Bronchial epithelial cell (primary cell): ENCODE data around the gene EPB41L4A. TPM values are rescaled to one million over a fixed set of nuclear protein-coding genes. Genes with fewer than 3 reads are reported as not detected.

ENCODE experiments used
- DNase-seq: peaks from one replicate; pipeline ENCODE4 v3.0.0-alpha.2; 2010; ENCODE audit warnings: low read depth
- FAIRE-seq: peaks from 2 replicates; lab custom pipeline; 2011; peaks lifted over from hg19 to GRCh38; lab: Jason Lieb, UNC
- H3K27me3 ChIP-seq: 2 replicates; pipeline ENCODE4 v1.5.1; 2011; ENCODE audit warnings: low read length; ENCODE audit not compliant: control insufficient read depth, insufficient read depth
- H3K36me3 ChIP-seq: 2 replicates; pipeline ENCODE4 v1.5.1; 2011; ENCODE audit warnings: low read length; ENCODE audit not compliant: control insufficient read depth, insufficient read depth
- H3K4me3 ChIP-seq: 2 replicates; pipeline ENCODE4 v1.5.1; 2011; ENCODE audit warnings: mild to moderate bottlenecking, low read depth, low read length, control low read depth
- CTCF ChIP-seq: IDR thresholded peaks from 2 replicates; pipeline ENCODE4 v1.5.1; 2011; ENCODE audit warnings: mild to moderate bottlenecking, moderate library complexity, low read length, control low read depth, inconsistent platforms; ENCODE audit not compliant: insufficient read depth, severe bottlenecking
- total RNA-seq: library from RNA; depleted of rRNA; stranded (reverse); fragments of >200 nt; gene quantifications from 2 replicates; pipeline ENCODE4 v1.2.1, GENCODE V29; 2014

Gene EPB41L4A
- total RNA-seq, 1 donor from 2014 or later = 5.3 TPM

- DNase-seq (no peak), FAIRE-seq (no peak)
- TF ChIP-seq CTCF = no peak
- Histone ChIP-seq H3K4me3 (no peak overlapping the region), H3K36me3 (no peaks in the 10 kb centered on the region), H3K27me3 (no peaks in the 10 kb centered on the region)
These were observed 134.8 kb downstream of the EPB41L4A start for GRCh38 chr5:112283943-112284929.

GRCh38 chr5:112283034-112283582, 136.0 kb downstream of the EPB41L4A start:
- DNase-seq (no peak), FAIRE-seq (no peak)
- no peak for TF ChIP-seq CTCF
- Histone ChIP-seq H3K4me3 (no peak overlapping the region), H3K27me3 (no peaks in the 10 kb centered on the region), H3K36me3 (no peaks in the 10 kb centered on the region)

DNA sequence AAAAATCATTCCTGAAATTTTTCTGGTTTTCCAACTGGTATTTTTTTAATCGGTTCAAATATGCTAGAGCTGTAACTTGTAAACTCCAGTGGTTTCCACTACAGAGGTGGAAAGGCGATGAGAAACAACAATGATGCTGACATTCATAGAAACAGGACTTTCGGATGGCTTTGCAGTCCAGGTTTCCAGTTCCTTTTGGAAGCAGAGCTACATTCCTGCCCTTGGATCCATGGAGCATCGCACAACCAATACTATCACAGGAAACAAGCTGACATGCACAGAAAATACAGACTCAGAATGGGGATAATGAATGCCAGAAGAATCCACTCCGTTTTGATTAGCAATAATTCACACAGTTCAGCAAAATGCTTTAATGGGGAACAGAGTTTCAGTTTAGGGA, 140.0 kb downstream of the EPB41L4A start:
- FAIRE-seq (no peak), DNase-seq (no peak)
- Histone ChIP-seq H3K4me3 (no peak overlapping the region), H3K36me3 (no peaks in the 10 kb centered on the region), H3K27me3 (no peaks in the 10 kb centered on the region)
- TF ChIP-seq CTCF = no peak

GRCh38 chr5:112276991-112277390, 142.1 kb downstream of the EPB41L4A start:
- FAIRE-seq (no peak), DNase-seq (no peak)
- H3K27me3 ChIP-seq = no peaks in the 10 kb centered on the region
- no peaks in the 10 kb centered on the region for H3K36me3 ChIP-seq
- H3K4me3 ChIP-seq = no peak overlapping the region
- no peak for TF ChIP-seq CTCF

GRCh38 chr5:112275671-112276070, 143.4 kb downstream of the EPB41L4A start:
- Histone ChIP-seq H3K36me3 (no peaks in the 10 kb centered on the region), H3K27me3 (no peaks in the 10 kb centered on the region)
- FAIRE-seq = no peak

More at GRCh38 chr5:112275671-112276070, 143.4 kb downstream of the EPB41L4A start:
- DNase-seq = no peak
- no peak overlapping the region for H3K4me3 ChIP-seq
- TF ChIP-seq CTCF = no peak
